ENCODE results near the gene WDR74. TPM values are rescaled to one million over a fixed set of nuclear protein-coding genes. Genes with fewer than 3 reads are reported as not detected.

WDR74 gene
- total and polyA plus RNA-seq, 2 of the 13 experiments (the other 11 are each of a cell fraction or from before 2014, with no cell fraction given): 77.0 to 83.3 TPM

- TF ChIP-seq ZNF75D (CRISPR knock-in tag; IDR thresholded peaks at IDR 0.05; ENCODE audit: borderline replicate concordance): no peak
- TF ChIP-seq YEATS4 (CRISPR knock-in tag; IDR thresholded peaks at IDR 0.05; ENCODE audit: borderline replicate concordance): peak; percentile 77
- TF ChIP-seq ZNF296 (CRISPR knock-in tag; conservative IDR thresholded peaks at IDR 0.05): no peak
- peak; percentile 94 for TF ChIP-seq ZEB1 (IDR thresholded peaks at IDR 0.05; ENCODE audit: insufficient replicate concordance, low read depth)
- TF ChIP-seq ZNF235 (CRISPR knock-in tag; IDR thresholded peaks at IDR 0.05; ENCODE audit: borderline replicate concordance): no peak; the same call in 1 of the 2 replicates
- TF ChIP-seq, protein P1, sequence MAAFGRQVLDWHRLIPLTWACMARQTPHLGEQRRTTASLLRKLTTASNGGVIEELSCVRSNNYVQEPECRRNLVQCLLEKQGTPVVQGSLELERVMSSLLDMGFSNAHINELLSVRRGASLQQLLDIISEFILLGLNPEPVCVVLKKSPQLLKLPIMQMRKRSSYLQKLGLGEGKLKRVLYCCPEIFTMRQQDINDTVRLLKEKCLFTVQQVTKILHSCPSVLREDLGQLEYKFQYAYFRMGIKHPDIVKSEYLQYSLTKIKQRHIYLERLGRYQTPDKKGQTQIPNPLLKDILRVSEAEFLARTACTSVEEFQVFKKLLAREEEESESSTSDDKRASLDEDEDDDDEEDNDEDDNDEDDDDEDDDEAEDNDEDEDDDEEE (CRISPR knock-in tag; IDR thresholded peaks at IDR 0.05): peak; percentile 58; the same call in 1 of the 2 replicates
- TF ChIP-seq, protein P2, sequence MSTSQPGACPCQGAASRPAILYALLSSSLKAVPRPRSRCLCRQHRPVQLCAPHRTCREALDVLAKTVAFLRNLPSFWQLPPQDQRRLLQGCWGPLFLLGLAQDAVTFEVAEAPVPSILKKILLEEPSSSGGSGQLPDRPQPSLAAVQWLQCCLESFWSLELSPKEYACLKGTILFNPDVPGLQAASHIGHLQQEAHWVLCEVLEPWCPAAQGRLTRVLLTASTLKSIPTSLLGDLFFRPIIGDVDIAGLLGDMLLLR (CRISPR knock-in tag; IDR thresholded peaks at IDR 0.05): no peak
- TF ChIP-seq POLR2A (IDR thresholded peaks at IDR 0.05; ENCODE audit: insufficient read depth in 1 of 2, low read depth in 2 of 2, low read length in 2 of 2): peak; percentile 99 to 100
- TF ChIP-seq, protein P3, sequence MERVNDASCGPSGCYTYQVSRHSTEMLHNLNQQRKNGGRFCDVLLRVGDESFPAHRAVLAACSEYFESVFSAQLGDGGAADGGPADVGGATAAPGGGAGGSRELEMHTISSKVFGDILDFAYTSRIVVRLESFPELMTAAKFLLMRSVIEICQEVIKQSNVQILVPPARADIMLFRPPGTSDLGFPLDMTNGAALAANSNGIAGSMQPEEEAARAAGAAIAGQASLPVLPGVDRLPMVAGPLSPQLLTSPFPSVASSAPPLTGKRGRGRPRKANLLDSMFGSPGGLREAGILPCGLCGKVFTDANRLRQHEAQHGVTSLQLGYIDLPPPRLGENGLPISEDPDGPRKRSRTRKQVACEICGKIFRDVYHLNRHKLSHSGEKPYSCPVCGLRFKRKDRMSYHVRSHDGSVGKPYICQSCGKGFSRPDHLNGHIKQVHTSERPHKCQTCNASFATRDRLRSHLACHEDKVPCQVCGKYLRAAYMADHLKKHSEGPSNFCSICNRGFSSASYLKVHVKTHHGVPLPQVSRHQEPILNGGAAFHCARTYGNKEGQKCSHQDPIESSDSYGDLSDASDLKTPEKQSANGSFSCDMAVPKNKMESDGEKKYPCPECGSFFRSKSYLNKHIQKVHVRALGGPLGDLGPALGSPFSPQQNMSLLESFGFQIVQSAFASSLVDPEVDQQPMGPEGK (CRISPR knock-in tag; IDR thresholded peaks at IDR 0.05): peak; percentile 69
- peak; percentile 50; the same call in 1 of the 2 replicates for TF ChIP-seq GFI1 (CRISPR knock-in tag; IDR thresholded peaks at IDR 0.05; ENCODE audit: borderline replicate concordance)
- TF ChIP-seq ZNF430 (CRISPR knock-in tag; IDR thresholded peaks at IDR 0.05): peak; percentile 86; the same call in 1 of the 2 replicates
- TF ChIP-seq ZGPAT (CRISPR knock-in tag; IDR thresholded peaks at IDR 0.05): peak; percentile 100
- TF ChIP-seq, protein P4, sequence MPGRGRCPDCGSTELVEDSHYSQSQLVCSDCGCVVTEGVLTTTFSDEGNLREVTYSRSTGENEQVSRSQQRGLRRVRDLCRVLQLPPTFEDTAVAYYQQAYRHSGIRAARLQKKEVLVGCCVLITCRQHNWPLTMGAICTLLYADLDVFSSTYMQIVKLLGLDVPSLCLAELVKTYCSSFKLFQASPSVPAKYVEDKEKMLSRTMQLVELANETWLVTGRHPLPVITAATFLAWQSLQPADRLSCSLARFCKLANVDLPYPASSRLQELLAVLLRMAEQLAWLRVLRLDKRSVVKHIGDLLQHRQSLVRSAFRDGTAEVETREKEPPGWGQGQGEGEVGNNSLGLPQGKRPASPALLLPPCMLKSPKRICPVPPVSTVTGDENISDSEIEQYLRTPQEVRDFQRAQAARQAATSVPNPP (CRISPR knock-in tag; IDR thresholded peaks at IDR 0.05): peak; percentile 86; the same call in 1 of the 2 replicates
- peak; percentile 75; the same call in 1 of the 2 replicates for TF ChIP-seq ISX (CRISPR knock-in tag; conservative IDR thresholded peaks at IDR 0.05)
- TF ChIP-seq, protein P5, sequence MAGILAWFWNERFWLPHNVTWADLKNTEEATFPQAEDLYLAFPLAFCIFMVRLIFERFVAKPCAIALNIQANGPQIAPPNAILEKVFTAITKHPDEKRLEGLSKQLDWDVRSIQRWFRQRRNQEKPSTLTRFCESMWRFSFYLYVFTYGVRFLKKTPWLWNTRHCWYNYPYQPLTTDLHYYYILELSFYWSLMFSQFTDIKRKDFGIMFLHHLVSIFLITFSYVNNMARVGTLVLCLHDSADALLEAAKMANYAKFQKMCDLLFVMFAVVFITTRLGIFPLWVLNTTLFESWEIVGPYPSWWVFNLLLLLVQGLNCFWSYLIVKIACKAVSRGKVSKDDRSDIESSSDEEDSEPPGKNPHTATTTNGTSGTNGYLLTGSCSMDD (CRISPR knock-in tag; IDR thresholded peaks at IDR 0.05): no peak; the same call in 1 of the 2 replicates
- TF ChIP-seq CCDC6 (CRISPR knock-in tag; IDR thresholded peaks at IDR 0.05): peak; percentile 87; the same call in 1 of the 2 replicates
- TF ChIP-seq, protein P6, sequence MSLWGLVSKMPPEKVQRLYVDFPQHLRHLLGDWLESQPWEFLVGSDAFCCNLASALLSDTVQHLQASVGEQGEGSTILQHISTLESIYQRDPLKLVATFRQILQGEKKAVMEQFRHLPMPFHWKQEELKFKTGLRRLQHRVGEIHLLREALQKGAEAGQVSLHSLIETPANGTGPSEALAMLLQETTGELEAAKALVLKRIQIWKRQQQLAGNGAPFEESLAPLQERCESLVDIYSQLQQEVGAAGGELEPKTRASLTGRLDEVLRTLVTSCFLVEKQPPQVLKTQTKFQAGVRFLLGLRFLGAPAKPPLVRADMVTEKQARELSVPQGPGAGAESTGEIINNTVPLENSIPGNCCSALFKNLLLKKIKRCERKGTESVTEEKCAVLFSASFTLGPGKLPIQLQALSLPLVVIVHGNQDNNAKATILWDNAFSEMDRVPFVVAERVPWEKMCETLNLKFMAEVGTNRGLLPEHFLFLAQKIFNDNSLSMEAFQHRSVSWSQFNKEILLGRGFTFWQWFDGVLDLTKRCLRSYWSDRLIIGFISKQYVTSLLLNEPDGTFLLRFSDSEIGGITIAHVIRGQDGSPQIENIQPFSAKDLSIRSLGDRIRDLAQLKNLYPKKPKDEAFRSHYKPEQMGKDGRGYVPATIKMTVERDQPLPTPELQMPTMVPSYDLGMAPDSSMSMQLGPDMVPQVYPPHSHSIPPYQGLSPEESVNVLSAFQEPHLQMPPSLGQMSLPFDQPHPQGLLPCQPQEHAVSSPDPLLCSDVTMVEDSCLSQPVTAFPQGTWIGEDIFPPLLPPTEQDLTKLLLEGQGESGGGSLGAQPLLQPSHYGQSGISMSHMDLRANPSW (CRISPR knock-in tag; IDR thresholded peaks at IDR 0.05; ENCODE audit: borderline replicate concordance): peak; percentile 92
- TF ChIP-seq ZNF891 (CRISPR knock-in tag; IDR thresholded peaks at IDR 0.05): no peak
These were observed 2.2 kb upstream of the WDR74 start (continued) for GRCh38 chr11:62841361-62842170.

Data from HepG2 (cell line).